SIG-M5 treated with dmso at 0.1 percent for 504 hours (cell line): Measurements from ENCODE around the gene STKLD1.
"Not testable (repeated sequence)": the region's sequence is repeated elsewhere in the genome, so short reads cannot be mapped to it uniquely, and the experiment has no call there.

ENCODE experiments used
- DNase-seq: peaks from one replicate; lab custom pipeline; 2025; ENCODE audit not compliant: unreplicated experiment; lab: John Stamatoyannopoulos, UW

The STKLD1 gene

DNA sequence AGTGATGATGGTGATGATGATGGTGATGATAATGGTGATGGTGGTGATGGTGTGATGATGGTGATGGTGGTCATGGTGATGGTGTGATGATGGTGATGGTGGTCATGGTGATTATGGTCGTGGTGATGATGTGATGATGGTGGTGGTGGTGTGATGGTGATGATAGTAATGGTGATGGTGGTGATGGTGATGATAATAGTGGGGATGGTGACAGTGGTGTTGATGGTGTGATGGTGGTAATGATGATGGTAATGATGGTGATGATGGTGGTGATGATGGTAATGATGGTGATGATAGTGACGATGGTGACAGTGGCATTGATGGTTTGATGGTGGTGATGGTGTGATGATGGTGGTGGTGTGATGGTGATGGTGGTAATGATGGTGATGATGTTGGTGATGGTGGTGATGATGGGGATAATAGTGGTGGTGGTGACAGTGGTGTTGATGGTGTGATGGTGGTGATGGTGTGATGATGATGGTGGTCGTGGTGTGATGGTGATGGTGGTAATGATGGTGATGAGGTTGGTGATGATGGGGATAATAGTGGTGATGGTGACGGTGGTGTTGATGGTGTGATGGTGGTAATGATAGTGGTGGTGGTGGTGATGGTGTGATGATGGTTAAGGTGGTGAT is 6.5 kb downstream of the STKLD1 start:
- DNase-seq: no peak

DNA sequence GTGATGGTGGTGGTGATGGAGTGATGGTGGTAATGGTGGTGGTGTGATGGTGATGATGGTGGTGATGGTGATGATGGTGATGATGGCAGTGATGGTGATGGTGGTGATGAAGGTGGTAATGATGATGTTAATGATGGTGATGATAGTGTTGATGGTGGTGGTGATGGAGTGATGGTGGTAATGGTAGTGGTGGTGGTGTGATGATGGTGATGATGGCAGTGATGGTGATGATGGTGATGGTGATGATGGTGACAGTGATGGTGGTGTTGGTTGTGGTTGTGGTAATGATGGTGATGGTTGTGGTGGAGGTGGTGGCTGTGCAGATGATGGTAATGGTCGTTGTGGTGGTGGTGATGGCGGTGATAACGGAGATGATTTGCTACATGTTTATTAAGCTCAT is 7.3 kb downstream of the STKLD1 start:
- DNase-seq: no peak

DNA sequence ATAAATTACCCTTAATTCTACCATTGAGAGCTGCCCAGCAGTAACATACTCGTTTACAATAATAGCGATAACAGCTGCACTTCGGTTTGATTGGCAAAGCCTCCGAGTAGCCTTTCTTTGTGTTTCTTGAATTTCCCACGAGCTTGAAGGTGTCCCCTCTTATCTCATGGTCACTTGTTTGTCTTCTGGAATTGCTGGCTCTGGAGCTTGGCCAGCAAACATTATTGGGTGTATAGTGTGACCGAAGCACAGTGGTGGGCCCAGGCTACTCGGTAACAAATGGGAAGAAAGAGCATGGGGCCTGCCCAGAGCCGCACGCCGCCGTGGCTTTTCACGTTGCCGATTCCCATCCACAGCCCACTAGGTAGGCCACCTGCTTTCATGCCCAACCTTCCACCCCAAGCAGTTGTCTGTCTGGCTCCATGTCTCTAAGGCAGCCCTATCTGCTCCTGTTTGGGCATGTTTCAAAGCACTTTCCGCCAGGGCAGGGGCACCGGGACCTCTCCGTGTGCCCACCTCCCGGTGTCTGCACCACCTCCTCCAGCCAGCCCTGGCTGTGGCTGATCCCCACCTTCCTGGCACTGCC is 8.7 kb downstream of the STKLD1 start:
- DNase-seq: no peak

DNA sequence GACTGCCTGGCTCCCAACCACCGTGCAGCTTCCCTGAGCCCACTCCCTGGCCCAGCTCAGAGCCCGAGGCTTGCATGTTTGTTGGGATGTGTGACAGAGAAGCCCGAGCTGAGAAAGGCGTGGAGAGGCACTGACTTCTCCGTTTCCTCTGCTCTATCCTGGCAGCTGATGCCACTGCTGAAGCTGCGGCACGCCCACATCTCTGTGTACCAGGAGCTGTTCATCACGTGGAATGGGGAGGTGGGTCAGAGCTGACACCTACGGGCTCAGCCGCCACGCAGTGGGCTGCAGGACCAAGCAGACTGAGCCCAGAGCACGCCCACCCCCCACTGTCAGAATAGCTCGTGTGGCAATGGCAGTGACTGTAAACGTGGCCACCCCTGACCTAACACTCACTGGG is 9.3 kb downstream of the STKLD1 start:
- no peak for DNase-seq

DNA sequence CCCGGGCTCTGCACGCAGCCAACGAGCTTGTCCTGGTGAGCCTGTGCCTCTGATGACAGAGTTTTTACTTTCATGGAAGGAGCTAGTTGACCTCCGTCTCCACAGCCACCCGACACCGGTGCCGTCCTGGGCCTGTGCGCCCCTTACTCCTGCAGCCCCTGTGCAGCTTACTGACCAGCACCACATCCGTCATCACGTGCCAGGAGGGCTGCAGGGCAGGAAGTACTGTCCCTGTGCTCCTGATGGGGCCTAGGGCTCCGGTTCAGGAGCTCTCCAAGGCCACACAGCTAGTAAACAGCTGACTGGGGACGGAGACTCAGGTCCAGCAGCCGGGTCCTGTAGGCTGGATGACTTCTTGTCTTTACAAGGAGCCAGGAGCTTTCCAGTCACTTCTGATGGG is 10.2 kb downstream of the STKLD1 start:
- no peak for DNase-seq

DNA sequence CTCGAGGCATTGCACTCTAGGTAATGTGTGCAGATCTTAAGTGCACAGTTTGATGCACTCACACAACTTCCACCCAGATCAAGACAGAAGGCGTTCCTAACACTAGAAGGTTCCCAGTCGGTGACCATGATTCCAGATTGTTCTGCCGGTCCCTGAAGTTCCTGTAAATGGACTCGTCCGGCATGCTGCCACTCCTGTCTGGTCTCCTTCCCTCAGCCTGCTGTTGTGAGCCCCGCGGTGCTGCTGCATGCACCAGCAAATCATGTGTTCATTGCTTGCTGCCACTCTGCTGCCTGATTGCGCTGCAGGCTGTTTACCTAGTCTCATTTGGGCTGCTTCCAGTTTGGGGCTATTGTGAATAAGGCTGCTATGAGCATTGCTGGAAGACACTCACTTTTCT is 11.5 kb downstream of the STKLD1 start:
- DNase-seq: peak; percentile 42

DNA sequence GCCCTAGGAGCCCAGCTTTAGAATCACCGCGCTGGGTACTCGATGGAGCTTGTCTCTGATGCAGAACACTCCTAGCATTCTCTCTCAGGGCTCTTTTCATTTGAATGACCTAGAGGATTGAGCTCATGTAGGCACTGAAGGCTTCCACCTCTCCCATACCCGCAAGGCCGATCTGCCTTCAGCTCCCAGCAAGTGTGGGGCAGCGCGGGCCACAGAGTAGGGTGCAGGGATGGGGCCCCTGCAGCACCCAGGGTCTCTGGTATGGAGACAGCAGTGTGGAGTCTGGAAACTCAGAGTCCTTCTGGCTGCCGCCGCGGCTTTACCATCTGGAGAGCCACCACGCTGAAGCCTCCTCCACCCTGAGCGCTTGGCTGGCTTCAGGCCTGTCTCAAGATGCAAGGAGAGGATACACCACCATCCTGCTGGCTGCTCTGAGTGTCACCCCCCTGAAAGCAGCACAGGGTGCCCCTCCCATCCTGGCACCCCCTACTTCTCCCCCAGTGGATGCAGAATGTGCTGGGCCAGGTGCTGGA is 12.9 kb downstream of the STKLD1 start:
- no peak for DNase-seq

DNA sequence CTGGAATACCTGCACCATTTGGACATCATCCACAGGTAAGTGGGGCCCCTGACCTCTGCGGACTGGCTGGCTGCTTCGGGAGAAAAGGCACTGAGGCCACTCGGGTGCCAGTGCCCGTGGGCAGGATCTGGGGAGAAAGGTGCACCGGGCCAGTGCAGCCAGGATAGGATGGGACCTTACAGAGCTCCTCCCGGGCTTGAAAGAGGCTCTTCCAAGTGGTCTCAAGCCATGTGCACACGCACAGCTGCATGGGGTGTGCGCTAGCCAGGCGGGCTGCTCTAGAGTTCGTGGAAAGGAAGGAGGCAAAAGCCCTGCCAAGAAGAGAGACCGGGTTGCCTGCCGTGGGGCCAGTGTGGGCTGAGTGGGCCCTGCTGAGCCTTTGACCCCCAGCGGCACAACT is 13.4 kb downstream of the STKLD1 start:
- no peak for DNase-seq

DNA sequence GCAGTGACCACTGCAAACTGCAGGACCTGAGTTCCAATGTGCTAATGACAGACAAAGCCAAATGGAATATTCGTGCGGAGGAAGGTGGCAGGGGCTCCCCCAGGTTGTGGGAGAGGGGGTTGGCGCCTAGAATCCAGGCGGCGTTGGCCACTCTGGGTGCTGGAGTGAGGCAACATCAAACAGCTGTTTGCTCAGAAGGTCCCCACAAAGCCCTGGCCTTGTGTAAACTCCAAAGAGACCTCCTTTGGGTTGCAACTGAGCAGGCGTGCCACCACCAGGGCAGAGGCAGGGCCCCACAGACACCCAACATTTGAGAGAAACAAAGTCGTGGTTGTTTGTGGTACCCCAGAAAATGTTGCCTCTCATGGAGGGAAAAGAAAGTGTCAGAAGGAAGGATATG is 14.5 kb downstream of the STKLD1 start:
- no peak for DNase-seq

DNA sequence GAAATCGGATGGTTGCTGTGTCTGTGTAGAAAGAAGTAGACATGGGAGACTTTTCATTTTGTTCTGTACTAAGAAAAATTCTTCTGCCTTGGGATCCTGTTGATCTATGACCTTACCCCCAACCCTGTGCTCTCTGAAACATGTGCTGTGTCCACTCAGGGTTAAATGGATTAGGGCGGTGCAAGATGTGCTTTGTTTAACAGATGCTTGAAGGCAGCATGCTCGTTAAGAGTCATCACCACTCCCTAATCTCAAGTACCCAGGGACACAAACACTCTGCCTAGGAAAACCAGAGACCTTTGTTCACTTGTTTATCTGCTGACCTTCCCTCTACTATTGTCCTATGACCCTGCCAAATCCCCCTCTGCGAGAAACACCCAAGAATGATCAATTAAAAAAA is 15.3 kb downstream of the STKLD1 start:
- not testable (repeated sequence) for DNase-seq

DNA sequence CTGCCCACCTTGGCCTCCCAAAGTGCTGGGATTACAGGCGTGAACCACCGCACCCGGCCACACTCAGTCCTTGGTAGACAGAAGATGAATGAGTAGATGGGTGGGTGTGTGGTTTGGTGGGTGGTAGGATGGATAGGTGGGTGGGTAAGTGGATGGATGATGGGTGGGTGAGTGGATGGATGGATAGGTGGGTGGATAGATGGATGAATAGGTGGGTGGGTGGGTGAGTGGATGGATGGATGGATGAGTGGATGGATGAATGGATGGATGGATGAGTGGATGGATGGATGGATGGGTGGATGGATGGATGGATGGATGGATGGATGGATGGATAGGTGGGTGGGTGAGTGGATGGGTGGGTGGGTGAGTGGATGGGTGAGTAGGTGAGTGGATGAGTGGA is 16.1 kb downstream of the STKLD1 start:
- not testable (repeated sequence) for DNase-seq

DNA sequence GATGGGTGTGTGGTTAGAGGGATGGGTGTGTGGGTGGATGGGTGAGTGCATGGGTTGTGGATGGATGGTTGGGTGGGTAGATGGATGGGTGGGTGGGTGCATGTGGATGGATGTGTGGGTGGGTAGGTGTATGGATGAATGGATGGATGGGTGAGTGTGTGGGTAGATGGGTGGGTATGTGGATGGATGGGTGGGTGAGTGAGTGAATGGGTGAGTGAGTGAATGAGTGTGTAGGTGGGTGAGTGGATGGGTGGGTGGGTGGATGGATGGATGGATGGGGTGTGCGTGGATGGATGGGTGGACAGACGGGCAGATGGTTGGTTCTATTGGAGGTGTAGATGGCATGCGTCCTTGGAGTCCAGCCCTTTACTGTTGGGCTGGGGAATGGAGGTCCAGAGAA is 17.2 kb downstream of the STKLD1 start:
- DNase-seq: no peak

DNA sequence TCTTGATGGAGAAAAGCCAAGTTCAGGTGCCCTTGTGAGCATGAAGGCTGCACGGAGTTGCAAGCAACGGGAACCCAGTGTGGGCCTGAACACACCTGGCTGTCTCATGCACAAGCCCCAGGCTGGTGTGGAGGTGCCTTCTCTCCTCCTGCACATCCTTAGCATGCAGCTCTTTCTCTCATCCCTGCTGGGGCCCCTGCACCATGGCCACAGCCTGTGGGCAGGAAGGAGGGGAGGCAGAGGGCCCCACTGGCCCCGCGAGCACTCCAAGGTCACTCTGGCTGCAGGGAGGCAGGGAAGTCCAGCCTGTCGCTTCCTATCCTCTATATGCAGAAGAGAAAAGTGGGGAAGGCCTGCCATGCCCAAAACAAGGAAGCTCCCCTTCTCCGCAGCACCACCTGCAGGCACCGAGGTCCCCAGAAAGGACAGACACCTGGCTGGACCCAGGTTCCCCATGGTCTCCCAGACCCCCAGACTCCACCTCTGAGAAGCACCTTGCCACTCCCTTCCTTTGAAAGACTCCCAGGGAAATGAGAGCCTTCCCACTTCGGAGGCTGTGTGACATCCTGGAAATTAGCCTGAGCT is 18.6 kb downstream of the STKLD1 start:
- DNase-seq: no peak

DNA sequence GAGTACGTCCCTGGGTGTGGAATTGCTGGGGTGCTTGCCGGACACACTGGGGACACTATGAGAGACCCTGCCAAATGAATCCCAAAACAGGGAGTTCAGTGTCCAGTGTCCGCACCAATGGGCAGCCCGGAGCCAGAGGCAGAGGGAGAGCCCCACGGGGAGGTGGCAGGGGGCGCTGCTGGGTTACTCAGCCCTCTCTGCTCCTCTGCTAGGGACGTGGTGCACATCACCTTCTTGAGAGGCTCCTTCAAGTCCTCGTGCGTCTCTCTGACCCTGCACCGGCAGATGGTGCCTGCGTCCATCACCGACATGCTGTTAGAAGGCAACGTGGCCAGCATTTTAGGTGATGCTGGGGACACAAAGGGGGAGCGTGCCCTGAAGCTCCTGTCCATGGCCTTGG is 20.8 kb downstream of the STKLD1 start:
- DNase-seq: no peak

DNA sequence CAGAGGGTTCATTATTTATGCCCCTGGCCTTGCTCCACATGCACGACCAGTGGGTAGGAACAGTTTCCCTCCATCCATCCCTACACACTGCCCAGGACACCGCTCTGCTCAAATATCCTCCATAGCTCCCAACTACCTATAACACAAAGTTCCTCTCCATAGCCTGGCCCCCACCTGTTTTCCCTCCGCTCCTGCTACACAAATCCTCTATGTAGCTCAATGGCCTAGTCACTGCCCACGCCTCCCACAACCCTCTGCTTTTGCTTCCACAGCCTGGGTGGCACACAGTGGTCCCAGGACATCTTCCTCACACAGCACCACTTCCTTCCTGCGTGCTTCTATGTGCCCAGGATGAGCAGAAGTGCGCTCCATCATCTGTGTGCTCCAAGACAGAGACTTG is 21.2 kb downstream of the STKLD1 start:
- DNase-seq: no peak

DNA sequence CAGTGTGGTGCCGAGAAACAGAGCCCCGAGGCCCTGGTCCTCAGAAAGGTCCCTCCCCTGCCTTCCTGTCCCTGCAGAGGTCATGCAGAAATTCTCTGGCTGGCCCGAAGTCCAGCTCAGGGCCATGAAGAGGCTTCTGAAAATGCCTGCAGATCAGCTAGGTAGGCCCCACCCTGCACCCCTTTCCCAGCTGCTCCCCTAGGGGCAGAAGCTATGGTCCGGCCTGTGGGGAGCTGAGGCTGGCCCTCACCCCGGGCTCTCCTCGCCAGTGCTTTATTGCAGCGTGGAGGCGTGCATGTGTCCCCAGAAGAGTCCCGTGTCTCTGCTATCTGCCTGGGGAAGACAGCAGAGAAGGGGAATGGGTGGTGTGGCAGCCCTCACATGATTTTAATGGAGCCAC is 21.7 kb downstream of the STKLD1 start:
- DNase-seq: no peak

DNA sequence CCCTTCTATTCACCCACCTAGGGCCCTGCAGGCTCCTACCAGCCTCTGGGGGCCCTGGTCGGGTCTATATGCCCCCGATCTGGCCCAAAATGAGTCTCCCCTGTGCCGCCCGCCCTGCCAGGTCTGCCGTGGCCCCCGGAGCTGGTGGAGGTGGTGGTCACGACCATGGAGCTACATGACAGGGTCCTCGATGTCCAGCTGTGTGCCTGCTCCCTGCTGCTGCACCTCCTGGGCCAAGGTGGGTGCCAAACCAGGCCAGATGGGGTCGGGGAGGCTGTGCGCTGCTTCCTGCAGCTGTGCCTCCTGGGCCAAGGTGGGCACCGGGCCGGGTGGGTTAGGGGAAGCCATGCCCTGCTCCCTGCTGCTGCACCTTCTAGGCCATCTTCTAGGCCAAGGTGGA is 24.1 kb downstream of the STKLD1 start:
- no peak for DNase-seq

DNA sequence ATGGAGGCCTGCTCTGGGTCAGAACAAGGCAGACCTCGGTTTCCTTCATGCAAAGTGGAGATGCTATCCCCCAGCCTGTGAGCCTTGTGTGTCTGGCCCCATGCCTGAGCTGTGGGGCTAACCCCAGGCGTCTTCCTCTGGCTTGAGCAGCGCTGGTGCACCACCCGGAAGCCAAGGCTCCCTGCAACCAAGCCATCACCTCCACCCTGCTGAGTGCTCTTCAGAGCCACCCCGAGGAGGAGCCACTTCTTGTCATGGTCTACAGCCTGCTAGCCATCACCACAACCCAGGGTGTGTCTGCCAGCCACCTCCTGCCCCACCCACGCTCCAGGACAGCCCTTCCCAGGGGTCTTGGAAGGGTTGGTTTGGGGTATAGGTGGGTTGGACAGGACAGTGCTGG is 25.4 kb downstream of the STKLD1 start:
- no peak for DNase-seq

DNA sequence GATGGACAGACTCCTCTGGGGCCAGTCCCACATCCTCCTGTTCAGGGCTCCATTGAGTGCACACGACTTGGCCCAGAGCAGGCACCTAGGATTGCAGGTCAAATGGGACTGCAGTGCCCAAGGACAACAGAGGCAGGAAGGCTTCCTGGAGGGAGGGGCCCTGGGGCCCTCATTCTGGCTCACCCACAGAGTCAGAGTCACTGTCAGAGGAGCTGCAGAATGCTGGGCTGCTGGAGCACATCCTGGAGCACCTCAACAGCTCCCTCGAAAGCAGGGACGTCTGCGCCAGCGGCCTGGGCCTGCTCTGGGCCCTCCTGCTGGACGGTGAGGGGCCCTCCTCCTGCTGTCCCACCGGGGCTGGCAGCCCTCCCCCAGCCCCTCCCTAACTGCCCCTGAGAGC is 26.5 kb downstream of the STKLD1 start:
- no peak for DNase-seq

DNA sequence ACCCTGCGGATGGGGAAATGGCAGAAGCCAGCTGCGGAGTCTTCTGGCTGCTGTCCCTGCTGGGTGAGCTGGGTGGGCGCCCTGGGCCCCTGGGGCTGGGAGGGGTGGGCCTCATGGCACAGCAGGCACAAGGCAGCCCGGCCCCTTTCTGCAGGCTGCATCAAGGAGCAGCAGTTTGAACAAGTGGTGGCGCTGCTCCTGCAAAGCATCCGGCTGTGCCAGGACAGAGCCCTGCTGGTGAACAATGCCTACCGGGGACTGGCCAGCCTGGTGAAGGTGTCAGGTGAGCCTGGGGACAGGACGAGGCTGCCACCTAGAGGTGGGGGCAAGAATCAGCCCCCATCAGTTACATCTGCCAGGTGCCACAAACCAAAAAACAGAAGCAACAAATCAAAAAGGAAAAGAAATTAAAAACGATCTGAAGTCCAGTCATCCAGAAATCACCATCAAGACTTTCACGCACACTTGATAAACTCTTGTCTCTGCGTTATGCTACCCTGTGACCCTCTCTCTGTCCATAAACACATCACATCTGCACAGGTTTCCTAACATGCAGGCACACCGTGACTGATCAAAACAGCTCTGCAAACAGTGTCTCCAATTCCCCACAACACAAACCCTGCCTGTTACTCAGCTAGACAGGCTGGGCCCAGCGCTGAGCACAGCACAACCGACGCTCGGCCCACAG is 27.7 kb downstream of the STKLD1 start:
- DNase-seq: peak; percentile 53

DNA sequence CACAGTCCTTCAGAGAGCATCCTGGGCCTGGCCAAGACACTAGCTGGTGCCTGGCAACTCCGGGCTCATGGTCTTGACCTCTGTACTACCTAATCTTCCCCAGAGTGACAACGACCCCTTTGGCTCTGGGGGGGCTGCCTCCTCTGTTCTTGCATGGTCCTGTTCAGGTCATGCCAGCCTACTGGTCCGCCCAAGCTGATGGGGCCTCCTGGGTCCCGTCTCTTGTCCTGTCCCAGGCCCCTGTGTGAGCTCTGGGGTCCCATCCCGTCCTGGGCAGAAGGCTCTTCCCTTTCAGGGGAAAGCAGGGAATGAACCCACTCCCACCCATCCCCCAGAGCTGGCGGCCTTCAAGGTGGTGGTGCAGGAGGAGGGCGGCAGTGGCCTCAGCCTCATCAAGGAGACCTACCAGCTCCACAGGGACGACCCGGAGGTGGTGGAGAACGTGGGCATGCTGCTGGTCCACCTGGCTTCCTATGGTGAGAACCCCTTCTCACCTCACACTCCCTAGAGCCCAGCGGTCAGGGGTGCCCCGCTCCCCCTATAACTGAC is 28.4 kb downstream of the STKLD1 start:
- DNase-seq: no peak
